Measurements from ENCODE around the gene RFX8. TPM values are rescaled to one million over a fixed set of nuclear protein-coding genes. Genes with fewer than 3 reads are reported as not detected.

RFX8 gene
- total RNA-seq, 4 donors from 2014 or later, result 0.91 TPM; not detected in 3

DNA sequence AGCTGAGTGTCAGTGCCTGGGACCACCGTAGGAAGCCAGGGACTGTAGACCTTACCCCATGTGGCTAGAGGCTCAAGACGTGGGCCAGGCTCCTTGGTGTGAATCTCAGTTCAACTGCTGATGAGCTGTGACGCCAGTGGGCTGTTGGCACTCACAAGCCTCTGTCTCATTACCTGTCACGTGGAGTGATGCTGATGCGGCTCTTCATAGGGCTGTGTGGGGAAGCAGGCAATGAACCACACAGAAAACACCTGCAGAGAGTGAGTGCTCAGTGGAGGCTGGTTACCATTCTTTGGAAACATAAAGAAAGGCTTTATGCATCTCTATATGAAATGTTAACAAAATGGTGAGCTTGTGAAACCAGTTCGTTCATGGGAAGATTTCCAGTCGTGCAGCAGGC lies 123.7 kb downstream of the RFX8 start:
- DNase-seq (ENCODE audit: extremely low spot score), result no peak
- WGBS, result 83% methylated on average over 6 of the region's 7 CpGs
- Histone ChIP-seq H3K36me3 (no peaks in the 10 kb centered on the region), H3K4me3 (no peak overlapping the region), H3K27ac (replicated peaks in 1 of 4) (no peak overlapping the region), H3K27me3 (no peaks in the 10 kb centered on the region), H3K4me1 (no peaks in the 10 kb centered on the region), H3K9me3 (no peaks in the 10 kb centered on the region)
- intact Hi-C loops (cut with DNase I), result no loop called here
- TF ChIP-seq POLR2AphosphoS5 (IDR thresholded peaks at IDR 0.05), result no peak
- no peak for TF ChIP-seq CTCF (IDR thresholded peaks at IDR 0.05)
- TF ChIP-seq POLR2A (IDR thresholded peaks at IDR 0.05; ENCODE audit: low read depth), result no peak
- TF ChIP-seq EP300 (IDR thresholded peaks at IDR 0.05), result no peak

DNA sequence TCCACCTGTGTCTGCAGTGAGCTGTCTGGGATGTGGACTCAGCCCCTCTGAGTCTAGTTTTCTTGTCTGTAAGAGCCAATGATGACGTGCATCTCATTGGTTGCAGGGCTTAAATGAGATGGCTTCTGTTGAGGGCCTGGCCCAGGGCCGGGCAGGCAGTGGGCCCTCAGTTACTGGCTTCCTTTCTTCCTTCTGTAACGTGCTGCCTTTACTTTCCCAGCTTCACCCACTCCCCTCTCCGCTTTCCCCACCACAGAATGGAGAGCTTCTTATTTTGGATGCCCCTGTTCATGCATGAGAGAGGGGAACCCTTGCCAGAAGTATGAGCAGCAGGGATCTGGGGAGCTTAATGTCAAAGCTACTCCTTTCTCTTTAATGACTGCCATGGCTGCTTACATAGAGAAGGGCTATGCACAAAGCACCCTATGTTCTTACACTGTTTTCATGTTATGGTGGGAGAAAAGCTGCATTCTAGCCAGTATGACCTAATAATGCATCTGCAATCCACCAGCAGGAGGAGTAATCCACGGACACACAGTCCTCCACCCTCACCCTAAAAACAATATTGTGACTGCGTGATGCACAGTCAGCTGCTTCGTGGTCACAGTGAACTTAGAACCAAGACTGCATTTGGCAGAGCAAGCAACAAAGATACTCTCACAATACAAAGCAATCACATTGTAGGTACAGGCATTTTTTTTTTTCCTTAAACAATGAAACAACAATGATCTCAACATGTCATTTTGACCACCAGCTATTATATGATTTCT lies 124.8 kb downstream of the RFX8 start:
- no peaks in the 10 kb centered on the region for H3K9me3 ChIP-seq
- DNase-seq (ENCODE audit: extremely low spot score), result no peak
- H3K27ac ChIP-seq (replicated peaks in 1 of 4), result no peak overlapping the region
- TF ChIP-seq EP300 (IDR thresholded peaks at IDR 0.05) (no peak), CTCF (IDR thresholded peaks at IDR 0.05) (no peak), POLR2AphosphoS5 (IDR thresholded peaks at IDR 0.05) (no peak), POLR2A (IDR thresholded peaks at IDR 0.05; ENCODE audit: low read depth) (no peak)
- no peaks in the 10 kb centered on the region for H3K4me1 ChIP-seq
- H3K36me3 ChIP-seq, result no peaks in the 10 kb centered on the region
- H3K4me3 ChIP-seq, result no peak overlapping the region
- no peaks in the 10 kb centered on the region for H3K27me3 ChIP-seq
- intact Hi-C loops (cut with DNase I), result no loop called here
- 73% methylated on average over 7 of the region's 7 CpGs for WGBS

DNA sequence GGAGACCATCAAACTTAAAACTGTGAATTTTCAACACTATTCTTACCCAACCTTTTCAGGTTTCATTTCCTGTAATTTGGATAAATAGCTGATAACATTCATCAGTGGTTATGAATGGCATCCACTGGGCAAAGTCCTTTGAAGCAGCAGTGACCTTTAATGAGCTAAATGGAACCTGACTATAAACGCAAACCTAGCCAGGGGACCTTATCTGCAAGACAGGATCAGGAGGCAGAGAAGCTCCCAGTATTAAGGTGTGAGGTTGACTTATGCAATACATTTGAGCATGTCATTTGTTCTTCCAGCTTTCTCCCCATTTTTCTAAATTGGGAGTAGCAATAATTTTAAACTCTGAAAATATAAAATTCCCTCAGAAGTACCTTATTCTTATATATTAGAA lies 126.0 kb downstream of the RFX8 start:
- no peaks in the 10 kb centered on the region for H3K9me3 ChIP-seq
- TF ChIP-seq CTCF (IDR thresholded peaks at IDR 0.05) (no peak), POLR2AphosphoS5 (IDR thresholded peaks at IDR 0.05) (no peak), EP300 (IDR thresholded peaks at IDR 0.05) (no peak)
- no peak for DNase-seq (ENCODE audit: extremely low spot score)
- H3K27ac ChIP-seq (replicated peaks in 1 of 4), result no peak overlapping the region
- no peaks in the 10 kb centered on the region for H3K36me3 ChIP-seq
- no peaks in the 10 kb centered on the region for H3K27me3 ChIP-seq
- no peaks in the 10 kb centered on the region for H3K4me1 ChIP-seq
- H3K4me3 ChIP-seq, result no peak overlapping the region
- WGBS, result 80% methylated on average over 1 of the region's 1 CpG
- intact Hi-C loops (cut with DNase I), result no loop called here

Other genes with a start within 250 kb of the RFX8 start
- gene CNOT11, start 222.2 kb downstream of the RFX8 start, total RNA-seq, result 10 to 100 TPM; 25.7 to 35.8 (median 29.0) TPM
- gene RNF149, start 166.4 kb downstream of the RFX8 start, total RNA-seq, result 10 to 100 TPM; 29.5 to 66.6 (median 40.0) TPM
- not detected for gene CREG2, start 87.6 kb downstream of the RFX8 start, total RNA-seq
- gene MAP4K4, start 222.6 kb upstream of the RFX8 start, total RNA-seq, result 10 to 100 TPM; 37.8 to 59.0 (median 51.7) TPM

All from esophagus muscularis mucosa (tissue), 4 donors.